Tibial nerve (tissue), 3 donors: ENCODE data around the gene AMOTL1.

Source experiments
- CTCF ChIP-seq, 5 experiments: fragments of 200-600 bp in 3 of 5; fragments of 450-650 bp in 2 of 5; sonication (generic) in 3 of 5; IDR thresholded peaks; one replicate each; pipeline ENCODE4 v1.5.1; 2016 to 2019; ENCODE audit warnings: antibody characterized with exemption in 5 of 5, mild to moderate bottlenecking in 3 of 5, moderate library complexity in 2 of 5
- POLR2A ChIP-seq, 2 donors: fragments of 450-650 bp; IDR thresholded peaks; one replicate each; pipeline ENCODE4 v1.6.1; 2017; ENCODE audit warnings: antibody characterized with exemption in 2 of 2, mild to moderate bottlenecking in 2 of 2, moderate library complexity in 2 of 2

DNA sequence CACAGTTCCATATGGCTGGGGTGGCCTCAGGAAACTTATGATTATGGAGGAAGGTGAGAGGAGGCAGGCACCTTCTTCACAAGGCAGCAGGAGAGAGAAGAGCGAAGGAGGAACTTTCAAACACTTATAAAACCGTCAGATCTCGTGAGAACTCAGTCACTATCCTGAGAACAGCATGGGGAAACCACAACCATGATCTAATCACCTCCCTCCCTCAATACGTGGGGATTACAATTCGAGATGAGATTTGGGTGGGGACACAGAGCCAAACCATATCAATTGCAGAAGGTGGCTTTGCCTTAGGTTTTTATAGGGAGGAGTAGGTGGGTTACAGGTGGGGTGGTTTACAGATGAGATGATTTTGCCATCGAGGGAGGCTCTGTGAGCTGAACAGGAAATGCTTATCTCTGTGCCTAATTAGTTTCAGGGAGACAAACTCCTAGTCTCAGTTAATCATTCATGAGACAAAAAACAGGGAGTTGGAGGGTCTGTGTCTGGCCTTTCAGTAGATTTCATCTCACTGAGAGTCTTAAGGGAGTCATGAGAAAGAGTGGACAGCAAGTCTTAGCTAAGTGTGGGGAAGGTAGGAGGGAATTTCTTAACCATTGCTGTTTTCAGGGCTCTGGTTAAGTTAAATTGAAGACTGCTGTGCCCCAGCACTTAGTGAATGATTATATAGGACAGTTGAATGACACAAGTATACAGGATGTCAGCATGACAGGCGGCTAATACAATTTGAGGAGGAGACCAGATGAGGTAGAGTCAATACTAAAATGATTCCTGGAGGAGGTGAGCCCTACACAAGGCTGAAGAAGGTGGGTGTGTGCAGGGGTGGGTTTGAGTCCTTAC, 157.5 kb downstream of the AMOTL1 start:
- no peak for TF ChIP-seq POLR2A (IDR thresholded peaks at IDR 0.05)
- no peak for TF ChIP-seq CTCF (IDR thresholded peaks at IDR 0.05)
